Measurements from ENCODE around the gene CHD2. TPM values are rescaled to one million over a fixed set of nuclear protein-coding genes. Genes with fewer than 3 reads are reported as not detected.
A peak's percentile ranks its signal among the peaks of the same experiment; 100 is the strongest.

CHD2 gene
- total RNA-seq, 1 experiment from 2014 or later: 63.3 TPM

DNA sequence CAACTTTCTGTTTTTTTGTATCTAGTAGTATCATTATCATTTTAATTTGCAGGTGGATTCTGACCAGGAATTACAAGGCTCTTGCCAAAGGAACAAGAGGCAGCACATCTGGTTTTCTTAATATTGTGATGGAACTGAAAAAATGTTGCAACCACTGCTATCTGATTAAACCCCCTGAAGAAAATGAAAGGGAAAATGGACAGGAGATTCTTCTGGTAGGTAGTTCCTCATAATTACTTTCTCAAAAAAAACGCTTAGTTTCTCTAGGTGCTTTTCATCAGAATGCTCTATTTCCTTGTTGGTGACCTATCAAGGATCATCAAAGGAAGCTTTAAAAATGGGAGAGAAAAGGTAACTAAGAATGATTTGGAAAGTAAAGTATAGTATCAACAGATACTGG lies 71.6 kb downstream of the CHD2 start:
- H3K36me3 Mint-ChIP-seq (ENCODE audit: insufficient read depth in 1 of 3, low read depth in 3 of 3): peaks cover 46 to 89% (median 89%) of the 10 kb centered on the region in 3 experiments
- Histone ChIP-seq H3K4me1 (ENCODE audit: insufficient read depth, low read length) (no peaks in the 10 kb centered on the region), H2BK15ac (ENCODE audit: low read depth, low read length) (no peak overlapping the region), H3K9me3 (ENCODE audit: control insufficient read depth, low read depth, low read length) (no peaks in the 10 kb centered on the region), H3K79me1 (ENCODE audit: insufficient read depth, low read depth, low read length, poor library complexity, severe bottlenecking) (no peaks in the 10 kb centered on the region), H3K23me2 (ENCODE audit: insufficient read length, low read depth, low read length, poor library complexity, severe bottlenecking) (no peaks in the 10 kb centered on the region), H3K56ac (ENCODE audit: insufficient read length, low read depth, low read length) (no peak overlapping the region), H4K8ac (replicated peaks; ENCODE audit: insufficient read length, low read depth, low read length) (no peak overlapping the region), H3K14ac (ENCODE audit: insufficient read depth, low read length) (no peak overlapping the region), H3K79me2 (ENCODE audit: insufficient read depth, low read length) (no peaks in the 10 kb centered on the region), H2BK120ac (ENCODE audit: low read depth, low read length, poor library complexity, severe bottlenecking) (no peak overlapping the region), H3K18ac (ENCODE audit: insufficient read length, low read depth, low read length) (no peak overlapping the region), H4K91ac (ENCODE audit: insufficient read length, low read depth, low read length) (no peak overlapping the region), H3K27me3 (ENCODE audit: insufficient read depth, low read length) (no peaks in the 10 kb centered on the region), H3K27ac (ENCODE audit: insufficient read length, low read depth, low read length) (no peak overlapping the region), H2AK5ac (ENCODE audit: insufficient read length, low read length) (no peak overlapping the region), H3K9ac (ENCODE audit: extremely low read depth, insufficient read length, low read length) (no peak overlapping the region), H2BK20ac (ENCODE audit: low read depth, low read length, poor library complexity, severe bottlenecking) (no peak overlapping the region), H2BK12ac (ENCODE audit: insufficient read length, low read depth, low read length) (no peak overlapping the region), H2AFZ (ENCODE audit: low read length) (no peak overlapping the region), H3K23ac (ENCODE audit: insufficient read length, low read depth, low read length) (no peak overlapping the region), H3K4me2 (ENCODE audit: insufficient read depth, insufficient read length, low read length) (no peak overlapping the region), H3K4ac (ENCODE audit: low read depth, low read length) (no peak overlapping the region), H3T11ph (ENCODE audit: low read length) (no peak overlapping the region), H2BK5ac (ENCODE audit: insufficient read length, low read length) (no peak overlapping the region), H4K5ac (ENCODE audit: insufficient read length, low read depth, low read length) (no peak overlapping the region), H4K20me1 (ENCODE audit: control insufficient read depth, insufficient read depth, insufficient read length) (no peaks in the 10 kb centered on the region)
- H3K4me3 Mint-ChIP-seq: no peak overlapping the region
- no peaks in the 10 kb centered on the region for H3K9me3 Mint-ChIP-seq
- DNase-seq: no peak
- TF ChIP-seq, protein P1, sequence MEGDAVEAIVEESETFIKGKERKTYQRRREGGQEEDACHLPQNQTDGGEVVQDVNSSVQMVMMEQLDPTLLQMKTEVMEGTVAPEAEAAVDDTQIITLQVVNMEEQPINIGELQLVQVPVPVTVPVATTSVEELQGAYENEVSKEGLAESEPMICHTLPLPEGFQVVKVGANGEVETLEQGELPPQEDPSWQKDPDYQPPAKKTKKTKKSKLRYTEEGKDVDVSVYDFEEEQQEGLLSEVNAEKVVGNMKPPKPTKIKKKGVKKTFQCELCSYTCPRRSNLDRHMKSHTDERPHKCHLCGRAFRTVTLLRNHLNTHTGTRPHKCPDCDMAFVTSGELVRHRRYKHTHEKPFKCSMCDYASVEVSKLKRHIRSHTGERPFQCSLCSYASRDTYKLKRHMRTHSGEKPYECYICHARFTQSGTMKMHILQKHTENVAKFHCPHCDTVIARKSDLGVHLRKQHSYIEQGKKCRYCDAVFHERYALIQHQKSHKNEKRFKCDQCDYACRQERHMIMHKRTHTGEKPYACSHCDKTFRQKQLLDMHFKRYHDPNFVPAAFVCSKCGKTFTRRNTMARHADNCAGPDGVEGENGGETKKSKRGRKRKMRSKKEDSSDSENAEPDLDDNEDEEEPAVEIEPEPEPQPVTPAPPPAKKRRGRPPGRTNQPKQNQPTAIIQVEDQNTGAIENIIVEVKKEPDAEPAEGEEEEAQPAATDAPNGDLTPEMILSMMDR (conservative IDR thresholded peaks at IDR 0.05): no peak
- H3K27me3 Mint-ChIP-seq (ENCODE audit: low read depth): no peaks in the 10 kb centered on the region
- no peaks in the 10 kb centered on the region for H3K4me1 Mint-ChIP-seq
- no CpG with 5 or more reads among the region's 1 CpG for WGBS (ENCODE audit: extremely low coverage, insufficient read length, low lambda C conversion rate)
- H3K27ac Mint-ChIP-seq: peak overlapping the region in 2 of 3 experiments; percentile 13 to 40; a peak in 1 of 7 replicates

All from H9 (cell line).